Spleen (tissue), 11 donors: ENCODE data around the gene ME3. TPM values are rescaled to one million over a fixed set of nuclear protein-coding genes. Genes with fewer than 3 reads are reported as not detected.
A peak's percentile ranks its signal among the peaks of the same experiment; 100 is the strongest.

Source experiments
- DNase-seq: peaks from one replicate; pipeline ENCODE4 v3.0.0-alpha.2; 2020
- H3K27ac ChIP-seq, 8 donors: fragments of 200-600 bp; sonication (generic) in 7 of 8; 1 replicate in 4 of 8; 2 replicates in 4 of 8; pipeline versions ENCODE4 v1.5.0 to v1.8.0; 2016 to 2021; ENCODE audit warnings: inconsistent platforms in 4 of 8, mild to moderate bottlenecking in 4 of 8, moderate library complexity in 1 of 8
- H3K27me3 ChIP-seq, 7 donors: fragments of 200-600 bp; sonication (generic) in 6 of 7; replicated peaks in 1 of 7; 1 replicate in 4 of 7; 2 replicates in 3 of 7; pipeline versions ENCODE4 v1.5.0 to v1.8.0; 2016 to 2021; ENCODE audit warnings: inconsistent platforms in 3 of 7, mild to moderate bottlenecking in 1 of 7
- H3K36me3 ChIP-seq, 6 donors: fragments of 200-600 bp; sonication (generic) in 5 of 6; 1 replicate in 4 of 6; 2 replicates in 2 of 6; pipeline versions ENCODE4 v1.5.0 to v1.8.0; 2016 to 2021; ENCODE audit warnings: inconsistent platforms in 2 of 6
- H3K4me1 ChIP-seq, 6 donors: fragments of 200-600 bp; sonication (generic) in 5 of 6; 1 replicate in 3 of 6; 2 replicates in 3 of 6; pipeline versions ENCODE4 v1.5.0 to v1.8.0; 2016 to 2021; ENCODE audit warnings: inconsistent platforms in 3 of 6
- H3K4me3 ChIP-seq, 8 donors: fragments of 200-600 bp; sonication (generic) in 7 of 8; 1 replicate in 4 of 8; 2 replicates in 4 of 8; pipeline versions ENCODE4 v1.5.0 to v1.8.0; 2016 to 2021; ENCODE audit warnings: inconsistent platforms in 4 of 8, mild to moderate bottlenecking in 4 of 8, moderate library complexity in 2 of 8
- H3K9me3 ChIP-seq, 8 donors: fragments of 200-600 bp; sonication (generic) in 7 of 8; 1 replicate in 4 of 8; 2 replicates in 4 of 8; pipeline versions ENCODE4 v1.5.0 to v1.8.0; 2016 to 2021; ENCODE audit warnings: inconsistent platforms in 4 of 8
- POLR2A ChIP-seq, 3 donors: fragments of 450-650 bp; IDR thresholded peaks; one replicate each; pipeline ENCODE4 v1.5.1; 2017; ENCODE audit warnings: antibody characterized with exemption in 3 of 3, mild to moderate bottlenecking in 1 of 3
- POLR2AphosphoS5 ChIP-seq, 3 donors: sonication (generic); formaldehyde crosslinking; IDR thresholded peaks; one replicate each; pipeline ENCODE4 v1.5.1; 2017; ENCODE audit warnings: antibody characterized with exemption in 3 of 3
- WGBS, 5 donors: extraction: QIAGEN DNeasy Blood & Tissue Kit in 3 of 5; methylation state at CpG; one replicate each; pipeline versions ENCODE4 v1.1.5 to v1.1.7; 2013 to 2018; 5-methylcytosine and 5-hydroxymethylcytosine counted together
- intact Hi-C: fragments of 100-400 bp; cut with DNase I; formaldehyde crosslinking; loops from one replicate; pipeline ENCODE4 v1.15.0; 2023; ENCODE audit warnings: low total_unique reads
- polyA plus RNA-seq, 3 donors: library from polyadenylated mRNA; stranded (reverse); fragments of 200-250 nt; gene quantifications; one replicate each; pipeline ENCODE4 v1.2.1, GENCODE V29; 2013
- total RNA-seq, 7 donors: library from RNA; depleted of rRNA in 3 of 7; stranded (reverse); fragments of >200 nt in 3 of 7; fragmentation: NEBNext Ultra II Directional in 4 of 7; extraction: Animal tissue kit (Norgen Biotek cat#: 25700) in 4 of 7; gene quantifications; one replicate each; pipeline versions ENCODE4 v1.1.0 to v1.2.1, GENCODE V29; 2016 to 2021
- TF ChIP-seq, protein P1 (sequence below), 11 experiments: fragments of 200-600 bp in 7 of 11; fragments of 450-650 bp in 4 of 11; sonication (generic) in 4 of 11; IDR thresholded peaks in 8 of 11; conservative IDR thresholded peaks in 3 of 11; 1 replicate in 7 of 11; 2 replicates in 4 of 11; pipeline versions ENCODE4 v1.4.0 to v1.8.0; 2016 to 2021; ENCODE audit warnings: antibody characterized with exemption in 11 of 11, inconsistent platforms in 4 of 11, mild to moderate bottlenecking in 1 of 11
- donor health status: healthy with polysubstance abuse.
- donor health status: DM: no; HTN: no; CAD: no; lungs with moderate emphysema.
- donor health status: DM: no; HTN: no; CAD: no.
- donor health status: Bipolar disorder and iron deficiency.
- donor health status: healthy.
- donor health status: DM: no; HTN: no; CAD: no.
- donor health status: DM: yes; HTN: yes; CAD: no.

The ME3 gene
- total and polyA plus RNA-seq, 10 donors: 6.4 to 25.9 (median 18.3) TPM

GRCh38 chr11:86675017-86675416, 2.6 kb upstream of the ME3 start:
- no peaks in the 10 kb centered on the region for H3K9me3 ChIP-seq
- 26 to 51% (median 31%) methylated on average over 2 of the region's 2 CpGs for WGBS, 5 donors
- intact Hi-C loops: no loop called here
- DNase-seq: no peak
- peaks cover 0 to 31% (median 24%) of the 10 kb centered on the region in 6 donors for H3K4me1 ChIP-seq
- H3K36me3 ChIP-seq: no peaks in the 10 kb centered on the region
- TF ChIP-seq POLR2AphosphoS5 (IDR thresholded peaks at IDR 0.05) (no peak), POLR2A (IDR thresholded peaks at IDR 0.05) (no peak)
- TF ChIP-seq, protein P1, sequence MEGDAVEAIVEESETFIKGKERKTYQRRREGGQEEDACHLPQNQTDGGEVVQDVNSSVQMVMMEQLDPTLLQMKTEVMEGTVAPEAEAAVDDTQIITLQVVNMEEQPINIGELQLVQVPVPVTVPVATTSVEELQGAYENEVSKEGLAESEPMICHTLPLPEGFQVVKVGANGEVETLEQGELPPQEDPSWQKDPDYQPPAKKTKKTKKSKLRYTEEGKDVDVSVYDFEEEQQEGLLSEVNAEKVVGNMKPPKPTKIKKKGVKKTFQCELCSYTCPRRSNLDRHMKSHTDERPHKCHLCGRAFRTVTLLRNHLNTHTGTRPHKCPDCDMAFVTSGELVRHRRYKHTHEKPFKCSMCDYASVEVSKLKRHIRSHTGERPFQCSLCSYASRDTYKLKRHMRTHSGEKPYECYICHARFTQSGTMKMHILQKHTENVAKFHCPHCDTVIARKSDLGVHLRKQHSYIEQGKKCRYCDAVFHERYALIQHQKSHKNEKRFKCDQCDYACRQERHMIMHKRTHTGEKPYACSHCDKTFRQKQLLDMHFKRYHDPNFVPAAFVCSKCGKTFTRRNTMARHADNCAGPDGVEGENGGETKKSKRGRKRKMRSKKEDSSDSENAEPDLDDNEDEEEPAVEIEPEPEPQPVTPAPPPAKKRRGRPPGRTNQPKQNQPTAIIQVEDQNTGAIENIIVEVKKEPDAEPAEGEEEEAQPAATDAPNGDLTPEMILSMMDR (IDR thresholded peaks at IDR 0.05 in 8 of 11, conservative IDR thresholded peaks at IDR 0.05 in 3 of 11): no peak
- H3K27ac ChIP-seq: no peak overlapping the region
- no peak overlapping the region for H3K4me3 ChIP-seq
- H3K27me3 ChIP-seq: peaks cover 0 to 18% (median 9%) of the 10 kb centered on the region in 7 donors

GRCh38 chr11:86673872-86674750, 1.7 kb upstream of the ME3 start:
- Histone ChIP-seq H3K4me1 (peaks cover 0 to 32% (median 24%) of the 10 kb centered on the region in 6 donors), H3K4me3 (no peak overlapping the region), H3K27ac (no peak overlapping the region), H3K27me3 (peaks cover 0 to 18% (median 9%) of the 10 kb centered on the region in 7 donors), H3K36me3 (no peaks in the 10 kb centered on the region), H3K9me3 (no peaks in the 10 kb centered on the region)
- no peak for TF ChIP-seq POLR2AphosphoS5 (IDR thresholded peaks at IDR 0.05)
- intact Hi-C loops: no loop called here
- 88 to 98% (median 94%) methylated on average over 6 of the region's 6 CpGs for WGBS, 5 donors
- DNase-seq: no peak

DNA sequence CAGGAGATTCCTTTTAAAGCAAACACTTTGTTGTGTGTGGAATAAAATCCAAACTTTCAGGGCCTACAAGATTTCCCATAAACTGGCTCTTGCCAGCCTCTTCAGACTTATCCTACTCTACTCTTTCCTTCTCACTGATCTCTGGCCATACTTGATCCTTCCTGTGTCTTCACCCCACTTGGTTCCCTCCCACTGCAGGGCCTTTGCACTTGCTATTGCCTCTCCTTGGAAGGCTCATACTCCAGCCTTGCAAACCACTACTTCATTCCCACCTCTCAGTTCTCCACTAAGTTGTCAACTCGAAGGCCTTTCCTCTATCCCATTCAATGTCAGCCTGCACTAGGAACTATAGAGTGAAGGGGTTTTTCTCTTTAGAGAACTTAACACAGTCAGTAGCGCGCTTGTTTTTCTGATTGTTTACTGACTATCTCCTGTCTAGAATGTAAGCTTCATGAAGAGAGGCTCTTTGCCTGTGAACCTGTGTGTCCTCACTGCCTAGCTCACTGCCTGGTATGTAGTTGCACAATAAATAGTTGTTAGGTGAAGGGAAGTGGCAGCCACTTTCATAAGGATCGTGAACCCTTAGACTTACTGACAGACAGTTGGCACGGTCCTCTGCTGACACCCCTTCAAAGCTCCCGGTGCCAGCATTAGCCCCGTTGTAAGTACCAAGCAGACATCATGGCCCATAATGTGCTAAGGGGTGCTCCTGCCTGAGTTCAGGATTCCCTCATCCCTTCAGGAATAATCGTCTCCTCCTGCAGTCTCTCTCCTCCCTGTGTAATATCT, 833 bp upstream of the ME3 start:
- intact Hi-C loops: no loop called here
- no peaks in the 10 kb centered on the region for H3K36me3 ChIP-seq
- WGBS, 5 donors: 80 to 90% (median 81%) methylated on average over 8 of the region's 8 CpGs
- H3K4me3 ChIP-seq: peak overlapping the region in 1 of 8 donors; percentile 77
- peaks cover 0 to 32% (median 24%) of the 10 kb centered on the region in 6 donors for H3K4me1 ChIP-seq
- TF ChIP-seq POLR2AphosphoS5 (IDR thresholded peaks at IDR 0.05) (no peak), POLR2A (IDR thresholded peaks at IDR 0.05) (no peak)
- TF ChIP-seq, protein P1 (IDR thresholded peaks at IDR 0.05 in 8 of 11, conservative IDR thresholded peaks at IDR 0.05 in 3 of 11): no peak
- DNase-seq: no peak
- peaks cover 0 to 18% (median 9%) of the 10 kb centered on the region in 7 donors for H3K27me3 ChIP-seq
- peak overlapping the region in 3 of 8 donors; percentile 79 to 90 (median 87) for H3K27ac ChIP-seq
- H3K9me3 ChIP-seq: no peaks in the 10 kb centered on the region

DNA sequence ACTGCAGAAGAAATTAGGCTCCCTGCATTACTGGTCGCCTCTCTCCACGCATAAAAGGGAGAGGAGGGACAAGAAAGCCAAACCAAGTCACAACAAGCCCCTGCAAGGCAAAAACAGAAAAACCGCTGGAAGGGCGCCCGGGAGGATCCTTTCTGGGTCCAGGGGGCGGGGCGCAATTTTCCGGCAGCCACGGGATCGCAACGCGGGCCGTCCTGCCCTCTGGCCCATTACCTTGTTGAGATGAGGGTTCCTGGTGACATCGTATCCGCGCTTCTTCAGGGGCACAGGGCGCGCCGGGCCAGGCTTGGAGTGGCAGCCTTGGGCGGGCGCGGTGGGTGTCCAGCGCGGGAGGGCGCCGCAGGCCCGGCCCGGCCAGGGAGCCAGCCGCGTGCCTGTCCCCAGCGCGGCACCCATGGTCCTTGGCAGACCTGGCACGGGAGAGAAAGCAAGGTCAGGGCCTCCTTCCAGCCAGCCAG, 847 bp downstream of the ME3 start:
- no peaks in the 10 kb centered on the region for H3K9me3 ChIP-seq
- H3K27ac ChIP-seq: peak overlapping the region; percentile 72 to 91 (median 87)
- peaks cover 0 to 32% (median 24%) of the 10 kb centered on the region in 6 donors for H3K4me1 ChIP-seq
- peak; percentile 79 for DNase-seq
- no peaks in the 10 kb centered on the region for H3K36me3 ChIP-seq
- TF ChIP-seq, protein P1 (IDR thresholded peaks at IDR 0.05 in 8 of 11, conservative IDR thresholded peaks at IDR 0.05 in 3 of 11): no peak
- peak in 1 of 3 donors; percentile 32 for TF ChIP-seq POLR2A (IDR thresholded peaks at IDR 0.05)
- peak; percentile 17 to 70 (median 33) for TF ChIP-seq POLR2AphosphoS5 (IDR thresholded peaks at IDR 0.05)
- WGBS, 5 donors: 1 to 2% (median 2%) methylated on average over 20 to 33 of the region's 33 CpGs
- peaks cover 0 to 18% (median 9%) of the 10 kb centered on the region in 7 donors for H3K27me3 ChIP-seq
- H3K4me3 ChIP-seq: peak overlapping the region; percentile 51 to 77 (median 67)
- intact Hi-C loops: no loop called here
